HG03060 (cell line): ENCODE data around the gene GPR148.
"Not testable (repeated sequence)": the region's sequence is repeated elsewhere in the genome, so short reads cannot be mapped to it uniquely, and the experiment has no call there.

Source experiments
- ATAC-seq: cut with Tn5 transposase; IDR thresholded peaks from one replicate; pipeline ENCODE4 v1.9.1; 2021; ENCODE audit warnings: low read depth, moderate number of reproducible peaks; ENCODE audit not compliant: unreplicated experiment

Gene GPR148, protein sequence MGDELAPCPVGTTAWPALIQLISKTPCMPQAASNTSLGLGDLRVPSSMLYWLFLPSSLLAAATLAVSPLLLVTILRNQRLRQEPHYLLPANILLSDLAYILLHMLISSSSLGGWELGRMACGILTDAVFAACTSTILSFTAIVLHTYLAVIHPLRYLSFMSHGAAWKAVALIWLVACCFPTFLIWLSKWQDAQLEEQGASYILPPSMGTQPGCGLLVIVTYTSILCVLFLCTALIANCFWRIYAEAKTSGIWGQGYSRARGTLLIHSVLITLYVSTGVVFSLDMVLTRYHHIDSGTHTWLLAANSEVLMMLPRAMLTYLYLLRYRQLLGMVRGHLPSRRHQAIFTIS

DNA sequence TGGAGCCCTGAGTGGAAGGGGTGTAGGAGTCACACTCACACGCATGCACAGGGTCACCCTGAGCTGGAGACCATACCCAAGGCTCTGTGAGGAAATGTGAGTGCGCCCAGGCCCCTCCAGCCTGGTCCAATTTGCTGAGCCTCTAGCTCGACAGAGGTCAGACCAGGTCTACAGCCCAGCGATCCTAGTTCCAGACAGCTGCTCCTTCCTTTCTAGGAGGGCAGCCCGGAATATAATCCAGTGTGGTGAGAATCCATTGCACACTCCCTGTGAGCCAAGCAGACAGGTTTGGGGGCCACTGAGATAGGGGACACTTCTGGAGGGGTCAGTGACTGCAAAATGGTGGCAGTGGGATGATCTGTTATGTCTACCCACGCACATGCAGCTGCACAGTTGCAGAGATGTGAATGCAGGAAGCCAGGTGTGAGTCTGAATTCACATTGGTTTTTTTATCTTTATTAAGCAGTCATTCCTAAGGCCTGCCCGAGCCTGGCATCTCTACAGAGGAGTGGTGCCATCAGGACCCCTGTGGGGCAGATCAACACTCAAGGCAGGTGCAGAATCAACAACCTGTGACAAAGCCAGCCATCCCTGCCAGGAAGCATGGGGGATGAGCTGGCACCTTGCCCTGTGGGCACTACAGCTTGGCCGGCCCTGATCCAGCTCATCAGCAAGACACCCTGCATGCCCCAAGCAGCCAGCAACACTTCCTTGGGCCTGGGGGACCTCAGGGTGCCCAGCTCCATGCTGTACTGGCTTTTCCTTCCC is at the start of gene GPR148:
GPR148 (plus strand) TSS at position 522 of the 768 bp plus-strand sequence; CDS start at position 604, 82 bp downstream.
- ATAC-seq, result no peak

DNA sequence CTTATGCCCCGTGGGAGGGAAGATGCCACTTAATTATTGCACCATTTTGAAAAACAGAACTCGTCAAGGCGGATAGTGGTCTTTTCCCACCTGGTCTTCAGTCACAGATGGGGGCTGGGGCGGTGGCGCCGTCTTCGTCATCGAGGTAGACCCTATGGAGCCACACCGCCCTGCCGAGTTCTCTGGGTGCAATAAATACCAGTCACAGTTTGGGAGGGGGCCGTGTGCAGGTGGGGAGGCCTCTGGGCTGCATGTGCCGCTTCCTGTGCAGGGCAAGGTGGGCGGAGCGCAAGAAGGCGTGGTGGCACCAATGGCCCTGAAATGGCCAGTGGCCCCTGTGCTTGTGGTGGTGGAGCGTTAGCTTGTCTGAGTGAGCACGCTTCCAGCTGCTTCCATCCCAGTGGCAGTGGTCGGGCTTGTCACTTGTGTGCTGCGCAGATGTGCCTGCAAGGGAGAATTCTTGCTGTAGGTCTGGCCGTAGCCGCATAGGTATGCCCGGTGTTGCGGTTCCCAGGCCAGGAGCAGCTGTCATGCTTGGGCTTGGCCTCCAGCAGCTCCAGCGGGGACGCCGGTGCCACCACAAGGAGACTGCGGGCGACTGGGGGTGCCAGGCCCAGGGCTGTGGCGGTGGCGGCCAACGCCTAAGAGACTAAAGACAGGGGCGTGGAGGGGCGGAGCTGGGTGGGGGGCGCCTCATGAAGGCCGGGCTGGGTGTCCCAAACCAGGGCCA is 36.7 kb upstream of the GPR148 start:
- ATAC-seq, result not testable (repeated sequence)

DNA sequence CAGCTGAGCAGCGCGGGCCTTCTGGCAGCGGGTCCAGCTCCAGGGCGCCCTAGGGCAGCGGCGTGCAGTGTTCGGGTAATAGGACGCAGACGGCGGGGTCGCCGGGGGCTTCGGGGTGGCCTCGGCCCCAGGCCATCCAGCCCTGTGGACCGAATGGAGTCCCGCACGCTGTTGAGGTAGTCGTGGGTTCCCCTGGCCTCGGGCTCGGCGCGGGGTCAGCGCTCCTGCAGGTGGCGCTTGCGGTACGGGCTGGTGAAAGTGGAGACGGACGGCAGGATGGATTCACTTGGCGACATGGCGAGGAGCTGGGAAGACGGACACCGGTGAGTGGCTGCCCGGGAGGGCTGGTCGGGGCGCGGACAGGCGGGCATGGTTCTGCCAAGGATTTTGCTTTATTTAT is 35.4 kb upstream of the GPR148 start:
- ATAC-seq, result not testable (repeated sequence)

DNA sequence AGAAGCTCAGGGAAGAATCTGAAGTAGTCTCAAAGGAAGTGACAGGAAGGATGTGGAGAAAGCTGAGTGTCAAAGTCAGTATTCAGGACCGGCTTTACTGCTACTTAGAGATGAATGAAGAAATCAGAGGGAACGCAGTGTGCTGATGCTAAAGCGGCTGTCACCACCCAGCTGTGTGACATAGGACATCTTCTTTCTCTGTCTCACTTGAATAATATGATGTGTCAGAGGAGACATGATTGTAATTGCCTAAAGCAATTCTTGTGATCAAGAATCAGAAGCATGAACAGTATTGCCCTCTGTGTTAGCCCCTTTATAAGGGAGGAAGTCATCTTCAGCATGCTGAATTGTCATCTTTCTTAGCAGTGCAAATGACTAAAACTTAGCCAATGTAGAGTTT is 25.6 kb upstream of the GPR148 start:
- not testable (repeated sequence) for ATAC-seq

DNA sequence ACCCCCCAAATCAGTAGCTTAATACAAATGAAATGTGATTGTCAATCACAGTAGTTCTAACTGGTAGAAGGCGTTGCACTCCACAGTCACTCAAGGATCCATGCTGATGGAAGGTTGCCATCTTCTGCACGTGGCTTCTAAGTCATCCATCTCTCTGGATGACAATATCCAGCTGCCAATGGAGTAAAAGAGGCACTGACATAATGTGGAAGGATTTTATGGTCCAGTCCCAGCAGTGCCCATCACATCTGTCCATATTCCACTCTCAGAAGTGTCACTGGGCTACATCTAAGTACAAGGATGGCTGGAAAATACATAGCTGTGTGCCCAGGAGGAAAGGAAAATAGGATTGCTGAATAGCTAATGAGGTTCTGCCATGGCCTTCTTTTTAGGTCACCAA is 14.1 kb upstream of the GPR148 start:
- ATAC-seq, result not testable (repeated sequence)

DNA sequence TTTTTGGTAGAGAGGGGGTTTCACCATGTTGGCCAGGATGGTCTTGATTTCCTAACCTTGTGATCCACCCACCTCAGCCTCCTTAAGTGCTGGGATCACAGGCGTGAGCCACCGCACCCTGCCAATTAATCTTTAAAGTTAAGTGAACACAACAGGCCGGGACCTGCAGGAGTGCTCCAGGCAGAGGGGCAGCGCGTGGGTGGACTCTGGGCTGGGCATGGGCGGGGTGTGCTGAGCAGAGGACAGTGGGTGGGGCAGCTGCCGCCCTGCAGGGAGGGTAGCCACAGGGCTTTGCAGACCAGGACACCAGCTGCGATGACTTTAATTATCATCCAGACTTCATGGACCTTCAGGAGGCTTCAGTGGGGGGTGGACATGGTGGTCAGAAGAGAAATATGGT is 8.8 kb upstream of the GPR148 start:
- ATAC-seq, result no peak

DNA sequence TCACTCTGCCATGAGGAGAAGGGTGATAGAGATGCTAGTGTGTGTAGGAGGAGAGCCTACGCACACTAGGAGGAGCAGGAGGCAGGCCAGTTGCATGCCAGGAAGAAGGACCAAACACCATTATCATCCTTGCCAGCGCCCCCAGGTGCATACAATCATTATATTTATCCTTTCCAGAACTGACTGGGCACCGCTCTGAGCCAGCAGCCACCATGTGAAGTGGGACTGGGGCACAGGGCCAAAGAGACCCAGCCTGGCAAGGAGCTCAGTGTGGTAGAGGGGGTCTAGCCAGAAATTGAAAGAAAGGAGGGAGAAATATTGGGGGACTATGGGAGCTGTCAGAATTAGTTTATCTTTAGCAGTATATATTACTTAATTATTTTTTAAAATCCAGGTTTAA is 8.3 kb upstream of the GPR148 start:
- no peak for ATAC-seq

DNA sequence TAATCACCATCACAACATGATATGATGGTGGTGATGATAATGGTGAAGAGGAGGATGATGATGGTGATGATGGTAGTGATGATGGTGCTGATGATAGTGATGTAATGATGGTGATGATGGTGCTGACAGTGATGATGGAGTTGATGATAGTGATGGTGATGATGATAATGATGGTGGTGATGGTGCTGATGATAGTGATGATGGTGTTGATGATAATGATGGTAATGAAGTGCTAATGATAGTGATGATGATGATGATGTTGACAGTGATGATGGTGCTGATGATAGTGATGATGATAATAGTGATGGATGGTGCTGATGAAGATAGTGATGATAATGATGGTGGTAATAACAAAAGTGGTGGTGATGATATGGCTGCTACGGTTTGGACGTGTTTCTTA is 4.4 kb upstream of the GPR148 start:
- no peak for ATAC-seq

DNA sequence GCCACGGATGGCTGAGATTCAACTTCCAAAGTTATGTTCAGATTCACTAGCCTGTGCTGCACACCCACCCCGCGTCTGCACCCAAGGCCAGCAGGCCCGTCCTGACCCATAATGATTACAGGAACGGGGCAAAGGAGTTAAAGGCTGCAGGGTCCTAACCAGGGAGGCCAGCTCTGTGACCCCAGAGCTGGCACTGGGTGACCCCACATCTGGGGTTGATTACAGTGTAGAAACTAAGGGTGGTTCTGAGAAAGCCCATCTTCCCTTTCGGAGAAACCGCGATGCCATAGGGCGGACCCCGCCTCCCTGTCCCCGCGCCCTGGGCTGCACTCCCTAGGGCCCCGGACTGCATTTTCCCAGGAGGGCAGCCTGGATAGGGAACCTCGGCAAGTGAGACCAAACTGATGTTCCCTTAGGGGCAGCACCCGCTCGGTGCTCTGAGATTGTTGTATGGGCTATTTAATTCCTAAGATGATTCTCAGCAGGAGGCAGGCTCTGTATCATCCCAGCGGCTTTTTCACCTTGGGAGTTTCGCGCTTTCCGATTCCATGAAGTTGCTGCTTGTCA is 2.2 kb upstream of the GPR148 start:
- ATAC-seq, result no peak

DNA sequence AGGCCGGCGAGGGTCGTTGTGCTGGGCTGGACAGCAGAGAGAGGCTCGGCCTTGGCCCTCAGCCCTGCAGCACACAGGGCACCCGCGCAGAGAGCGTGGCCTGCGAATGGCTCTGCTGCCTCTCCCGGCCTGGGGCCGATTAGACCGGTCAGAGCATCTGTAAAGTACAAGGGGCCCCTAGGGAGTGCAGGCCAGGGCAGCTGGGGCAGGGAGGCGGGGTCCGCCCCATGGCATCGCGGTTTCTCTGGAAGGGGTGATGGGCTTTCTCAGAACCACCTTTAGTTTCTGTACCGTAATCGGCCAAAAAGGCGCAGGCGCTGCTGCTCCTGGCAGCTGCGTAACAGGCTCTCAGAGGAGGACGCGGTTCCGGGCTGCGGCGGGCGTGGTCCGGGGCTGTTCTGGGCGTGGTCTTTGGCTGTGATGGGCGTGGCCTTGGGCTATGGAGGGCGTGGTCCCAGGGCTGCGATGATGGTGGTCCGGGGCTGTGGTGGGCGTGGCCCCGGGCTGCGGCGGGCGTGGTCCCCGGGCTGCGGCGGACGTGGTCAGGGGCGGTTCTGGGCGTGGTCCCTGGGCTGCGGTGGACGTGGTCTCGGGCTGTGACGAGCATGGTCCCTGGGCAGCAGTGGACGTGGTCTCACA is 1.5 kb upstream of the GPR148 start:
- ATAC-seq, result peak; percentile 91

DNA sequence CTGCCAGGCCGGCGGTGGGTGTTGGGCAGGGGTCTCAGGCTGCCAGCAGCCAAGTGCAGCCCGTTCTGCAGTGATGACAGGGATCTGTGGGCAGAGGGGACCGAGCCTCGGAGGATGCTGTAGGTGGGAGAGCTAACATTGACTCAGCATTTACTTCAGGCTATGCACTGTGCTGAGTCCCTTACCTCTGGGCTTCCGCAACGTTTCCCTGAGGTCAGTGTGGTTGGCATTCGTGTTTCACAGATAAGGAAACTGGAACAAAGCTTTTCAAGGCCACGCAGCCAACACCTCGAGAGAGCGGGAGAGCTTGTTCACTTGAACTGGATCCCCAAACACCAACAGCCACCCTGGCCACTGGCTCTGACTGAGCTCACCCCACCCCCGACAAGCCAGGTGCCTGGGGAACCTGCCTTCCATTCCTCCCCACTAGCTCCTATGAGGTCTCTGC is 839 bp upstream of the GPR148 start:
- ATAC-seq, result no peak

DNA sequence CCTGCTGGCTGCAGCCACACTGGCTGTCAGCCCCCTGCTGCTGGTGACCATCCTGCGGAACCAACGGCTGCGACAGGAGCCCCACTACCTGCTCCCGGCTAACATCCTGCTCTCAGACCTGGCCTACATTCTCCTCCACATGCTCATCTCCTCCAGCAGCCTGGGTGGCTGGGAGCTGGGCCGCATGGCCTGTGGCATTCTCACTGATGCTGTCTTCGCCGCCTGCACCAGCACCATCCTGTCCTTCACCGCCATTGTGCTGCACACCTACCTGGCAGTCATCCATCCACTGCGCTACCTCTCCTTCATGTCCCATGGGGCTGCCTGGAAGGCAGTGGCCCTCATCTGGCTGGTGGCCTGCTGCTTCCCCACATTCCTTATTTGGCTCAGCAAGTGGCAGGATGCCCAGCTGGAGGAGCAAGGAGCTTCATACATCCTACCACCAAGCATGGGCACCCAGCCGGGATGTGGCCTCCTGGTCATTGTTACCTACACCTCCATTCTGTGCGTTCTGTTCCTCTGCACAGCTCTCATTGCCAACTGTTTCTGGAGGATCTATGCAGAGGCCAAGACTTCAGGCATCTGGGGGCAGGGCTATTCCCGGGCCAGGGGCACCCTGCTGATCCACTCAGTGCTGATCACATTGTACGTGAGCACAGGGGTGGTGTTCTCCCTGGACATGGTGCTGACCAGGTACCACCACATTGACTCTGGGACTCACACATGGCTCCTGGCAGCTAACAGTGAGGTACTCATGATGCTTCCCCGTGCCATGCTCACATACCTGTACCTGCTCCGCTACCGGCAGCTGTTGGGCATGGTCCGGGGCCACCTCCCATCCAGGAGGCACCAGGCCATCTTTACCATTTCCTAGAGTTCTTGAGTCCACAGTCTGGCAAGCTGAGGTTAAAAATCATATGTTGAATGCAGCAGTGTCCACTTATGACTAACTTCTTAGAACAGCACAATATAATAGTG is 741 bp downstream of the GPR148 start:
- ATAC-seq, result no peak

DNA sequence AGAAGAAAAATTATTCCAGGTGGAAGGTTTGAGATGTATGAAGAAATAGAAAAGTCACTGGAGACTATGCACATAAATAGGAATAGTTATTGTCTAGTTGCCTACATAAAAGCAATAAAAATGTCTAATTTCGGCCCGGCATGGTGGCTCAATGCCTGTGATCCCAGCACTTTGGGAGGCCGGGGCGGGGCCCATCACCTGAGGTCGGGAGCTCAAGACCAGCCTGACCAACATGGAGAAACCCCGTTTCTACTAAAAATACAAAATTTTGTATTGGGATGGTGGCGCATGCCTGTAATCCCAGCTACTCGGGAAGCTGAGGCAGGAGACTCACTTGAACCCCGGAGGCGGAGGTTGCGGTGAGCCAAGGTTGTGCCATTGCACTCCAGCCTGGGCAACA is 3.4 kb downstream of the GPR148 start:
- not testable (repeated sequence) for ATAC-seq

DNA sequence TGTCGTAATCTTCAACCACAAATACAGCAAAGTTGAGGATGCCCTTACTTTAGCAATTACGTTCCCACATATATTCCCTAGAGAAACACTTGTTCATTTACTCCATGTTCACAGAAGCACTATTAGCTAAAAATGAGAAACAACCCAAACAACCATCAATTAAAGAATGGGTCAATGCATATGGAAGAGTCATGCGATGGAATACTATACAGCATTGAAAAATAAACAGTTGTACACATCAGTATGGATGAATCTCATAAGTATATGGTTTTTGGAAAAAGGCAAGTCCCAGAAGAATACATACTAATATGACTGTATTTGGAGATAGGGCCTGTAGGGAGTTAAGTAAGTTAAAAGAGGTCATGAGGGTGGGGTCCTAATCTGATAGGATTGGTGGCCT is 6.3 kb downstream of the GPR148 start:
- ATAC-seq, result no peak

DNA sequence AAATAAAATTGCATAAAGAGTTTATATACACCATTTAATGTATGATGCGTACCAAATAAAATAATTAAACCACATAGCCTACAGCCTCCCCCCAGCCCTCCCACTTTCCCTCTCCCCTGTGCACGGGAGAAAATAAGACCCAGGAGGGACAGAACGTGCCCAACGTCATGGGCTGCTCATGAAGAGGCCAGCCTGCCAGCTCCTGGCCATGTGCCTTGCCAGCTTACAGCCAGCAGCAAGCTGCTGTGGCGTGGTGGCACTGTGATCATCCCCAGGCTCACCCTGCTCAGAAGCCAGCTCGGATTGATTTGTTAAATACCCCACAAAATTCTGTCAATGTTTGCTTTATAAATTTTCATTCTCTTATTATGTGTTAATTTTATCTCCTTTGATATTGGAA is 7.6 kb downstream of the GPR148 start:
- ATAC-seq, result no peak

DNA sequence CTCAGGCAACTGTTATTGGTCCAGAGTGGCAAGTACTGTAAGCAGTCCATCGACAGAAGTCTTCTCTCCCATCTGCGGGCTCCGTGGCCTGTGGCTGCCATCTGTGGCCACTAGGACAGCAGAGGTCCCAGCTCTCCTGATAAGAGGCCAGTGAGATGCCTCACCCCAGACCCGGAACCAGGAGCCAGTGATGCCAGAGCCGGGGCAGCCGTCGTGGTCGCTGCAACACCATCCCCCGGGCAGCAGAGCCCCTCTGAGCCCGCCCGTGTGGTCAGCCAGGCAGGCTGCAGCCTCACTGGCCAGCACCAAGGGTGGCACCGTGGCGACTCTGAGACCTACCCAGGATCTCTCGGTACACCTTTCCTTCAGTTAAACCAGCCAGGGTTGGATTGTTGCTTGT is 8.7 kb downstream of the GPR148 start:
- no peak for ATAC-seq

DNA sequence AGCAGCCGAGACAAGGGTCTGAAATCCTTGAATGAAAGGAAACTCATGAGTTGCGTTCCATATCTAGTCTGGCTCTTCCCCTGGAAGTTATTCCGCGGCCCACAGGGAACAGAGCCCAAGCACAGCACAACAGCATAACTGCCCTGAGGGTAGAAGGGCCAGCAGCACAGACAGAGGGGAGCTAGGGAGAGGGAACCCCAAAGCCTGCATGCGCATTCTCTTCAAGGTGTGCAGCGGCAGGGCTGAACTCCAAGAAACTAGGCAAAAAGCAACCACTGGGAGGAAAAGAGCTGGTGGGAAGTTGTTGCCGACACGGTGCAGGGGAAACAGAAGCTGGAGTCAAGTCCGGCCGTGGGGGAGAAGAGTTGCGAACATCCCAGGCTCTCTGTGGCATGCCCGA is 11.8 kb downstream of the GPR148 start:
- no peak for ATAC-seq

DNA sequence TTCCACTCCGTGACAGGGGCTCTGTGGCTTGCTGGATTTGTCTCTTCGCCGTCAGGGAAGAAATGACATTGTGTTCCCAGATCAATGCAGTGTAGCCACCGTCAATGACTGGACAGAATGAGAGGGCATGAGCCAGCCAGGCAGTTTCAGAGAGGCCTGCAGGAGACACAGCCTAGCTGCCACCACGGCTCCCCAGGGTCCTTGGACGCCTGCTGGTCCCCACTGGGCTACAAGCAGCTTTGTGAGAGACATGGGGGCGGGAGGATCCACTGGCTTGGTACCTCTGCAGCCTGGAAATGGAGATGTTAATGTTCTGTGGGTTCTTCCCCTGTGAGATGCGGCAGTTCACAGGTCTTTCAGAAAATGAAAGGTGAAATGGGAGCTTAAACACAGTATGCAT is 14.4 kb downstream of the GPR148 start:
- no peak for ATAC-seq
